Fibroblast of villous mesenchyme (primary cell): ENCODE measurements around the gene TNF. TPM values are rescaled to one million over a fixed set of nuclear protein-coding genes. Genes with fewer than 3 reads are reported as not detected.

ENCODE experiments used
- DNase-seq: peaks from one replicate; pipeline ENCODE4 v3.0.0-alpha.2; 2010; ENCODE audit warnings: low read depth
- H3K4me3 ChIP-seq: 2 replicates; pipeline ENCODE4 v1.5.1; 2011; ENCODE audit warnings: low read depth, mild to moderate bottlenecking, low read length
- total RNA-seq: library from RNA; depleted of rRNA; stranded (reverse); fragments of >200 nt; gene quantifications from 2 replicates; pipeline ENCODE4 v1.2.3, GENCODE V29; 2012
- TF ChIP-seq, protein P1 (sequence below): IDR thresholded peaks from 2 replicates; pipeline ENCODE4 v1.5.1; 2012; ENCODE audit warnings: low read depth, mild to moderate bottlenecking, low read length; ENCODE audit not compliant: insufficient read depth

The TNF gene
- total RNA-seq, 1 donor: under 0.01 TPM

DNA sequence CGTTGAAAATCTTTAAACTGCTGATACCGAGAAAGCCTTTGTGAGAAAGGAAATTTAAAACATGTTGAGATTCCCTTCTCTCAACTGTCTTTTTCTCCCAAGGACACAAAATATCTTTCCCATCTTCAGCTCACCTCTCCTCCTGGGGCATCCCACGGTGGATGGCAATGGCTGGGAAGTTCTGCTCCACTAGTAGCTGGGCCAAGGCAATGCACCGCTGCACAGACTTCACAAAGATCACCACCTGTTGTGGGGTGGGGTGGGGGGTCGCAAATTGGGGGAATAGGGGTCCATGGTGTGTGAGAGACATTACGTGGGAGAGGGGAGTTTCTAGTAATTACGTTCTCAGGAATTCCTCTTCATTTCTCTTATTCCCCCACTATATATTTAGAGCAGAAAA is 44.2 kb upstream of the TNF start:
- no peak for DNase-seq
- H3K4me3 ChIP-seq: no peak overlapping the region
- TF ChIP-seq, protein P1, sequence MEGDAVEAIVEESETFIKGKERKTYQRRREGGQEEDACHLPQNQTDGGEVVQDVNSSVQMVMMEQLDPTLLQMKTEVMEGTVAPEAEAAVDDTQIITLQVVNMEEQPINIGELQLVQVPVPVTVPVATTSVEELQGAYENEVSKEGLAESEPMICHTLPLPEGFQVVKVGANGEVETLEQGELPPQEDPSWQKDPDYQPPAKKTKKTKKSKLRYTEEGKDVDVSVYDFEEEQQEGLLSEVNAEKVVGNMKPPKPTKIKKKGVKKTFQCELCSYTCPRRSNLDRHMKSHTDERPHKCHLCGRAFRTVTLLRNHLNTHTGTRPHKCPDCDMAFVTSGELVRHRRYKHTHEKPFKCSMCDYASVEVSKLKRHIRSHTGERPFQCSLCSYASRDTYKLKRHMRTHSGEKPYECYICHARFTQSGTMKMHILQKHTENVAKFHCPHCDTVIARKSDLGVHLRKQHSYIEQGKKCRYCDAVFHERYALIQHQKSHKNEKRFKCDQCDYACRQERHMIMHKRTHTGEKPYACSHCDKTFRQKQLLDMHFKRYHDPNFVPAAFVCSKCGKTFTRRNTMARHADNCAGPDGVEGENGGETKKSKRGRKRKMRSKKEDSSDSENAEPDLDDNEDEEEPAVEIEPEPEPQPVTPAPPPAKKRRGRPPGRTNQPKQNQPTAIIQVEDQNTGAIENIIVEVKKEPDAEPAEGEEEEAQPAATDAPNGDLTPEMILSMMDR: no peak

DNA sequence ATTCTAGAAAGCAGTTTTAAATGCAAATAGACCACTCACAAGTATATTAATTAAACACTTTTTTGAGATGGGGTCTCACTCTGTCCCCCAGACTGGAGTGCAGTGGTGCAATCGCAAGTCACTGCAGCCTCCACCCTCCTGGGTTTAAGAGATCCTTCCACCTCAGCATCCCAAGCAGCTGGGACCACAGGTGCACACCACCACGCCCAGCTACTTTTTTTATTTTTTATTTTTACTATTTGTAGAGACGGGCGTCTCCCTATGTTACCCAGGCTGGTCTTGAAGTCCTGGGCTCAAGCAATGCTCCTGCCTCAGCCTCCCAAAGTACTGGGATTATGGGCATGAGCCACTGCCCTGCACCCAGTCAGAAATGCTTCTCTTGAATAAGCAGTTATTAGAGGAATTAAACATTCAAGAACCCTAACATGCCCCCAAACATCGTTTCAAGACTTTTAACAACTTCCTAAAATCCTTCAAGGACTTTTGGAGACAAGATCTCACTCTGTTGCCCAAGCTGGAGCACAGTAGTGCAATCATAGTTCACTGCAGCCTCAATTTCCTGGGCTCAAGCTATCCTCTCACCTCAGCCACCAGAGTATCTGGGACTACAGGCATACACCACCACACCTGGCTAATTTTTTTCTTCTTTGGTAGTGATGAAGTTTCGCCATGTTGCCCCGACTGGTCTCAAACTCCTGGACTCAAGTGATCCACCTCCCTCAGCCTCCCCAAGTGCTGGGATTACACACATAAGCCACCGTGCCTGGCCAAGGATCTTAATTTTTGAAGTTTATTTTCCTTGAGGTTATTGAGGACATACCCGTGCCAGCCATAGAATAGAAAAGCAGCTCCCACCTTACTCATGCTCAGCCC is 43.4 kb upstream of the TNF start:
- H3K4me3 ChIP-seq: no peak overlapping the region
- no peak for DNase-seq
- TF ChIP-seq, protein P1: no peak

DNA sequence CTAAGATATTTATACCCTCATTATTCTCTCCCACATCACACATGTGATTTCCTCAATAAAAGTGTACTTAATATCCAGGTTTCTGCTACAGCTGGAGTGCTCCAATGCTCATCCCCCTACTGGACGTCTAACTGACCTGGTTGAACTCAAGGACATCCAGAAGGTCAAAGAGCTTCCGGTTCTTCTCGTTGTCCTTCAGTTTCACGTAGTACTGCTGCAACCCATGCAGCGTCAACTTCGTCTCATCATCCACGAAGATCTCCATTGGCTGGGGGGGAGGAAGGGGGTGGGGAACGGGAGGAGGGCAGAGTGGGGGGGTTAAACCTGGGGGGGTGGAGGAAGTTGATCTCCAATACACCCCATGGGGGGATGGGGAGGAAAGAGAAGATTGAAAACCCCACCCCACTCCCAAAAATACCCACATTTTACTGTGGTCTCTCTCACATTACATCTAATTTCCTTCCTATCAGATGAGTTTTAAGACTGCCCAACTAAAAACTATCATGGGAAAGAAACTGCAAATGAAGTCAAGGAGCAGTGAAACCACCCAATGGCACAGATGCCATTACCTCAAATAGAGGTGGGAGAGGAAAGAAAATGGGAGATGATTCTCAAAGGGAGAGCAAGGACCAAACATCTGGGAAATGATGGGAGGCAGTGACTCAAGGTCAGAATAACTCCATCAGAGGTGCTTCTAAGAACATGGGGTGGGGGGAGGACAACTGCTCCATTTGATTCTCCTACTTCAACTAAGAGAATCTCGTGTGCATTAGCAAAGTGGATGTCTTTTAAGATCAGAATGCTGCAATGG is 42.5 kb upstream of the TNF start:
- DNase-seq: no peak
- TF ChIP-seq, protein P1: no peak
- no peak overlapping the region for H3K4me3 ChIP-seq

DNA sequence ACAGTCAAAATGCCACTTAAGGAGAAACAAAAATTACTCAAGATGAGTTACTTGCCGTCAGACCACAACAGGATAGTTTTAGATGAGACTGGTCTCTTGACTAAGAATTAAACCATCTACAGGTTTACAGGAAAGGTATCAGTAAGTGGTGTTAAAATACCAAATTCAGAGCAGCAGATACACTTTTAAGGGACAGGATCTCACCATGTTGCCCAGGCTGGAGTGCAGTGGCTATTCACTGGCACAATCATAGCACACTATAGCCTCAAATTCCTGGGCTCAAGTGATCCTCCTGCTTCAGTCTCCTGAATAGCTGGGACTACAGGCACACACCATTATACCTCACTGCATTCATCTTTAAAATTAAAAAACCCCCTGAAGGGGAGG is 41.9 kb upstream of the TNF start:
- no peak for DNase-seq
- H3K4me3 ChIP-seq: no peak overlapping the region
- TF ChIP-seq, protein P1: no peak

DNA sequence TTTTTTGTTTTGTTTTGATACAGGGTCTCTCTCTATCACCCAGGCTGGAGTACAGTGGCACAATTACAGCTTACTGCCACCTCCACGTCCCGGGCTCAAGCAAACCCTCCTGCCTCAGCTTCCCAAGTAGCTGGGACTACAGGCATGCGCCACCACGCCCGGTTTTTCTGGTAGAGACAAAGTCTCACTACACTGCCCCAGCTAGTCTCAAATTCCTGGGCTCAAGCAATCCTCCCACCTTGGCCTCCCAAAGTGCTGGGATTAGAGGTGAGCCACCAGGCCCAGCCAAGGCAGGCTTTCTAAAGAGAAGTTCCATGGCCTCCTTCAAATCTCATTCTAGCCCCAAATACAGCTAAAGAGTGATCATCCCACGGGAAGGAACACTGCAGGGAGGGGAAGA is 41.4 kb upstream of the TNF start:
- TF ChIP-seq, protein P1: no peak
- H3K4me3 ChIP-seq: no peak overlapping the region
- no peak for DNase-seq

DNA sequence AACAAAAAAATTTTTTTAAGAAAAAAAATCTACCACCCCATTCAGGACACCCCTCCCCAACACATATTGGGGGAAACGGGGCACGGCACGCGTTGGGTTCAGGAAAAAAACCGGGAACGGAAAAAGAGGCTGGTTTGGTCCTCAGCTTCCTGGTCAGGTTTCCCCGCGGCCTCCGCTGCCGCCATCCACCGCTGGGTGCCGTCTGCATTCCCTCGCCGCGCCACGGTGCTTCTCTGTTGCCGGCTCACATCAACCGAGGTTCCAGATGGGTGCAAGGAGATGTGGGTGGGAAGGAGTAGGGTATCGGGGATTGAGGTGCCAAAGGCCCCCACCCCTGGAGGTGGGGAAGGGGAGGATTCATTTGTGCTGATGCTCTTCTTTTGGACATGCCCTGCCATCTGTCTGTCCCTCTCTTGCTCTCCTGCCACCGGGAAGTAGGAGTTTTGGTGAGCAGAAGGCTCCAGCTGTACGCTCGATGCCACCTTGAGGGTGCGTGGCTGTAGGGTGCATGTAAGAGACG is 40.8 kb upstream of the TNF start:
- TF ChIP-seq, protein P1: no peak
- no peak for DNase-seq
- no peak overlapping the region for H3K4me3 ChIP-seq
